ENCODE measurements around the gene ATP10A.

Gene ATP10A

GRCh38 chr15:25719101-25719985 is 143.8 kb downstream of the ATP10A start:
- Mint-ChIP-seq H3K9me3 (no peaks in the 10 kb centered on the region), H3K4me3 (no peak overlapping the region), H3K36me3 (ENCODE audit: low read depth) (no peaks in the 10 kb centered on the region), H3K27me3 (ENCODE audit: low read depth) (peaks cover 11% of the 10 kb centered on the region), H3K4me1 (peaks cover 9% of the 10 kb centered on the region), H3K27ac (no peak overlapping the region)
- TF ChIP-seq CTCF (IDR thresholded peaks at IDR 0.05; ENCODE audit: unreplicated experiment in 3 of 3), result no peak

GRCh38 chr15:25718597-25718996 is 144.5 kb downstream of the ATP10A start:
- peaks cover 9% of the 10 kb centered on the region for H3K4me1 Mint-ChIP-seq
- no peaks in the 10 kb centered on the region for H3K36me3 Mint-ChIP-seq (ENCODE audit: low read depth)
- no peak overlapping the region for H3K27ac Mint-ChIP-seq
- no peak overlapping the region for H3K4me3 Mint-ChIP-seq
- TF ChIP-seq CTCF (IDR thresholded peaks at IDR 0.05; ENCODE audit: unreplicated experiment in 3 of 3), result no peak
- H3K27me3 Mint-ChIP-seq (ENCODE audit: low read depth), result peaks cover 11% of the 10 kb centered on the region
- H3K9me3 Mint-ChIP-seq, result no peaks in the 10 kb centered on the region

- H3K9me3 Mint-ChIP-seq, result no peaks in the 10 kb centered on the region
- no peak for TF ChIP-seq CTCF (IDR thresholded peaks at IDR 0.05; ENCODE audit: unreplicated experiment in 3 of 3)
- H3K27me3 Mint-ChIP-seq (ENCODE audit: low read depth), result peaks cover 11% of the 10 kb centered on the region
- peak overlapping the region in 1 of 3 experiments; percentile 17 for H3K27ac Mint-ChIP-seq
- no peak overlapping the region for H3K4me3 Mint-ChIP-seq
- H3K36me3 Mint-ChIP-seq (ENCODE audit: low read depth), result no peaks in the 10 kb centered on the region
- H3K4me1 Mint-ChIP-seq, result peaks cover 9% of the 10 kb centered on the region
Measured at GRCh38 chr15:25718169-25718536, 145.0 kb downstream of the ATP10A start.

GRCh38 chr15:25717457-25718168 is 145.5 kb downstream of the ATP10A start:
- Mint-ChIP-seq H3K4me1 (peaks cover 9% of the 10 kb centered on the region), H3K9me3 (no peaks in the 10 kb centered on the region), H3K27ac (peak overlapping the region in 2 of 3 experiments; percentile 17 to 42), H3K4me3 (no peak overlapping the region), H3K36me3 (ENCODE audit: low read depth) (no peaks in the 10 kb centered on the region), H3K27me3 (ENCODE audit: low read depth) (peaks cover 11% of the 10 kb centered on the region)
- TF ChIP-seq CTCF (IDR thresholded peaks at IDR 0.05; ENCODE audit: unreplicated experiment in 3 of 3), result no peak

- H3K4me3 Mint-ChIP-seq, result no peak overlapping the region
- no peak for TF ChIP-seq CTCF (IDR thresholded peaks at IDR 0.05; ENCODE audit: unreplicated experiment in 3 of 3)
- H3K9me3 Mint-ChIP-seq, result no peaks in the 10 kb centered on the region
- peaks cover 9% of the 10 kb centered on the region for H3K4me1 Mint-ChIP-seq
- peak overlapping the region in 1 of 3 experiments; percentile 17 for H3K27ac Mint-ChIP-seq
- peaks cover 11% of the 10 kb centered on the region for H3K27me3 Mint-ChIP-seq (ENCODE audit: low read depth)
- H3K36me3 Mint-ChIP-seq (ENCODE audit: low read depth), result no peaks in the 10 kb centered on the region
Measured at GRCh38 chr15:25717127-25717456, 146.0 kb downstream of the ATP10A start.

Data from nephron (organoid).